RWPE1 (cell line): ENCODE measurements around the gene ZC3H12A.
"Not testable (repeated sequence)": the region's sequence is repeated elsewhere in the genome, so short reads cannot be mapped to it uniquely, and the experiment has no call there.

Experiments
- CTCF ChIA-PET: fragments of 350-600 bp; sonication (Branson Sonifier 250); formaldehyde crosslinking; extraction: SDS; loops from one replicate; lab custom pipeline; 2021; lab: Yijun Ruan, JAX
- POLR2A ChIA-PET: fragments of 400-600 bp; formaldehyde crosslinking; extraction: SDS; loops from one replicate; lab custom pipeline; 2020; ENCODE audit warnings: antibody characterized with exemption; ENCODE audit not compliant: low non-redundant PET; lab: Yijun Ruan, JAX
- DNase-seq: peaks from one replicate; pipeline ENCODE4 v3.0.0; 2012; ENCODE audit warnings: low spot score
- H3K27ac ChIP-seq: fragments of 450-650 bp; 2 replicates; pipeline ENCODE4 v1.5.1; 2017
- CTCF ChIP-seq: fragments of 450-650 bp; conservative IDR thresholded peaks from 2 replicates; pipeline ENCODE4 v1.5.1; 2017; ENCODE audit warnings: low read depth, mild to moderate bottlenecking

Gene ZC3H12A

GRCh38 chr1:37514350-37515184 lies 40.2 kb downstream of the ZC3H12A start, which contains the start of gene MEAF6:
TSS of gene MEAF6 (minus strand) at chr1:37514766. CDS start at chr1:37514746, 20 bp downstream.
- peak; percentile 82 for TF ChIP-seq CTCF
- peak within 1 kb of the TSS; percentile 92 for H3K27ac ChIP-seq
- DNase-seq: peak; percentile 84
- ChIA-PET CTCF (interaction anchor here (0.5 to 1.5 kb wide), 15 partner anchors 9 to 823 kb away, joined by 3 to 15 read pairs (median 3); partner anchors contain the start of gene DNALI1), POLR2A (interaction anchor here (0.5 to 0.6 kb wide), 3 partner anchors 52 to 840 kb away, joined by 3 to 6 read pairs (median 4); no protein-coding TSS in a partner anchor)

GRCh38 chr1:37515185-37516034 lies 41.0 kb downstream of the ZC3H12A start:
- CTCF ChIA-PET: interaction anchor here (0.5 to 1.5 kb wide), 11 partner anchors 10 to 824 kb away, joined by 3 to 9 read pairs (median 5); partner anchors contain the start of gene DNALI1
- H3K27ac ChIP-seq: peak overlapping the region; percentile 92
- TF ChIP-seq CTCF: no peak
- POLR2A ChIA-PET: interaction anchor here (0.6 kb wide), 1 partner anchor 61 kb away, joined by 3 read pairs; no protein-coding TSS in a partner anchor
- DNase-seq: no peak

- TF ChIP-seq CTCF: no peak
- ChIA-PET POLR2A (no interaction called here), CTCF (no interaction called here)
- H3K27ac ChIP-seq: no peak overlapping the region
- DNase-seq: no peak
Measured at GRCh38 chr1:37517569-37517968, 43.2 kb downstream of the ZC3H12A start.

- CTCF ChIA-PET, POLR2A ChIA-PET: not testable (repeated sequence)
Measured at GRCh38 chr1:37518241-37518640, 43.9 kb downstream of the ZC3H12A start.

GRCh38 chr1:37518929-37519328 lies 44.5 kb downstream of the ZC3H12A start:
- POLR2A ChIA-PET, CTCF ChIA-PET, DNase-seq, H3K27ac ChIP-seq: not testable (repeated sequence)

More at GRCh38 chr1:37518241-37518640, 43.9 kb downstream of the ZC3H12A start:
- DNase-seq, H3K27ac ChIP-seq: not testable (repeated sequence)

- DNase-seq: no peak
- no peak for TF ChIP-seq CTCF
- H3K27ac ChIP-seq: no peak overlapping the region
- ChIA-PET POLR2A (no interaction called here), CTCF (no interaction called here)
Measured at GRCh38 chr1:37519613-37520012, 45.2 kb downstream of the ZC3H12A start.

- POLR2A ChIA-PET, H3K27ac ChIP-seq, DNase-seq: not testable (repeated sequence)
- CTCF ChIA-PET: interaction anchor here (0.6 to 1.5 kb wide), 3 partner anchors 16 to 151 kb away, joined by 3 read pairs; no protein-coding TSS in a partner anchor
Measured at GRCh38 chr1:37529888-37530287, 55.5 kb downstream of the ZC3H12A start.

GRCh38 chr1:37532418-37533156 lies 58.2 kb downstream of the ZC3H12A start:
- DNase-seq, H3K27ac ChIP-seq, POLR2A ChIA-PET: not testable (repeated sequence)
- CTCF ChIA-PET: interaction anchor here (0.6 kb wide), 2 partner anchors 43 to 59 kb away, joined by 3 read pairs; no protein-coding TSS in a partner anchor
